HepG2 (cell line): Measurements from ENCODE around the gene FJX1. TPM values are rescaled to one million over a fixed set of nuclear protein-coding genes. Genes with fewer than 3 reads are reported as not detected.

Experiments used
- ATAC-seq: fragments of 200-7000 bp; cut with Tn5 transposase; 3 replicates; pipeline ENCODE4 v1.9.1; 2020; ENCODE audit warnings: mild to moderate bottlenecking, moderate library complexity
- BruUV-seq: library from RNA; stranded (reverse); fragments of 400-500 nt; replicated peaks from 2 replicates; lab custom pipeline; 2021; lab: Mats Ljungman, UMichigan
- CTCF ChIA-PET: fragments of 300-600 bp; formaldehyde crosslinking; extraction: SDS; loops from one replicate; lab custom pipeline; 2021; ENCODE audit warnings: low total read pairs, inconsistent platforms, low intra/inter-chr PET ratio; lab: Yijun Ruan, JAX
- POLR2A ChIA-PET: fragments of 350-600 bp; sonication (Branson Sonifier 250); formaldehyde crosslinking; loops from one replicate; lab custom pipeline; 2020; ENCODE audit warnings: antibody characterized with exemption, inconsistent platforms; lab: Yijun Ruan, JAX
- DNase-seq: peaks from one replicate; pipeline ENCODE4 v3.0.0-alpha.2; 2015; ENCODE audit warnings: low spot score
- FAIRE-seq: peaks from 3 replicates; lab custom pipeline; 2011; peaks lifted over from hg19 to GRCh38; lab: Jason Lieb, UNC
- H2AFZ ChIP-seq: one replicate; pipeline ENCODE4 v1.6.1; 2011; ENCODE audit warnings: low read length, inconsistent platforms
- H3K27ac ChIP-seq: fragments of 300-600 bp; 3 replicates; pipeline ENCODE4 v1.8.0; 2011; ENCODE audit warnings: mixed run types, mild to moderate bottlenecking, mixed read lengths, low read length, inconsistent platforms; ENCODE audit not compliant: insufficient read depth; ENCODE audit errors: extremely low read length
- H3K27me3 ChIP-seq, 2 experiments: fragments of 200-600 bp in 1 of 2; 2 replicates in 1 of 2; 3 replicates in 1 of 2; pipeline versions ENCODE4 v1.6.0 to v1.8.0; 2011; ENCODE audit warnings: low read length in 2 of 2, mild to moderate bottlenecking in 2 of 2, moderate library complexity in 2 of 2, inconsistent platforms in 1 of 2; ENCODE audit not compliant: insufficient read depth in 2 of 2, control insufficient read depth in 1 of 2
- H3K36me3 ChIP-seq, 2 experiments: fragments of 200-600 bp in 1 of 2; replicated peaks in 1 of 2; 2 replicates in 1 of 2; 3 replicates in 1 of 2; pipeline versions ENCODE4 v1.5.1 to v1.8.0; 2011; ENCODE audit warnings: low read length in 2 of 2, inconsistent platforms in 1 of 2; ENCODE audit not compliant: insufficient read depth in 2 of 2, control insufficient read depth in 1 of 2
- H3K4me1 ChIP-seq: 2 replicates; pipeline ENCODE4 v1.5.1; 2012; ENCODE audit warnings: low read length, inconsistent platforms; ENCODE audit not compliant: insufficient read depth
- H3K4me2 ChIP-seq: 2 replicates; pipeline ENCODE4 v1.6.0; 2011; ENCODE audit warnings: low read depth, low read length, inconsistent platforms
- H3K4me3 ChIP-seq, 3 experiments: fragments of 200-600 bp in 1 of 3; sonication (generic), shearing (Covaris generic) in 1 of 3; replicated peaks in 1 of 3; 2 replicates each; pipeline ENCODE4 v1.5.1; 2011 to 2016; ENCODE audit warnings: low read length in 3 of 3, inconsistent platforms in 2 of 3, low read depth in 2 of 3, mild to moderate bottlenecking in 2 of 3, control low read depth in 1 of 3, mixed read lengths in 1 of 3; ENCODE audit not compliant: insufficient read depth in 1 of 3
- H3K79me2 ChIP-seq: one replicate; pipeline ENCODE4 v1.6.1; 2011; ENCODE audit warnings: low read length, inconsistent platforms; ENCODE audit not compliant: insufficient read depth
- H3K9ac ChIP-seq: 2 replicates; pipeline ENCODE4 v1.6.0; 2011; ENCODE audit warnings: mild to moderate bottlenecking, low read depth, low read length, inconsistent platforms; ENCODE audit not compliant: insufficient read depth
- H3K9me3 ChIP-seq: 2 replicates; pipeline ENCODE4 v1.5.1; 2012; ENCODE audit warnings: mild to moderate bottlenecking, low read length
- H4K20me1 ChIP-seq: 2 replicates; pipeline ENCODE4 v1.6.0; 2011; ENCODE audit warnings: inconsistent platforms, mild to moderate bottlenecking, low read length, moderate library complexity; ENCODE audit not compliant: insufficient read depth
- AHR ChIP-seq: IDR thresholded peaks from 2 replicates; pipeline ENCODE4 v1.6.1; 2018; ENCODE audit warnings: missing genetic modification reagents, missing compliant biosample characterization
- ELF1 ChIP-seq: sonication (generic); formaldehyde crosslinking; IDR thresholded peaks from 2 replicates; pipeline ENCODE4 v1.4.0; 2020; ENCODE audit warnings: missing genetic modification reagents
- HNRNPH1 ChIP-seq: fragments of 200-400 bp; formaldehyde crosslinking; optimal IDR thresholded peaks from 2 replicates; pipeline ENCODE3; 2017; ENCODE audit warnings: mild to moderate bottlenecking, low read depth, low read length
- HNRNPL ChIP-seq: fragments of 200-400 bp; formaldehyde crosslinking; IDR thresholded peaks from 2 replicates; pipeline ENCODE4 v1.6.1; 2017; ENCODE audit warnings: mild to moderate bottlenecking, low read depth, low read length
- JUN ChIP-seq: sonication (generic); formaldehyde crosslinking; IDR thresholded peaks from 2 replicates; pipeline ENCODE4 v1.4.0; 2020; ENCODE audit warnings: mild to moderate bottlenecking, missing genetic modification reagents
- KDM1A ChIP-seq: IDR thresholded peaks from 2 replicates; pipeline ENCODE4 v1.6.1; 2016; ENCODE audit warnings: missing compliant biosample characterization
- NFE2 ChIP-seq: sonication (generic); formaldehyde crosslinking; IDR thresholded peaks from 2 replicates; pipeline ENCODE4 v1.4.0; 2020; ENCODE audit warnings: missing genetic modification reagents
- STAG1 ChIP-seq: sonication (generic); formaldehyde crosslinking; IDR thresholded peaks from 2 replicates; pipeline ENCODE4 v1.4.0; 2020; ENCODE audit warnings: missing genetic modification reagents
- ZKSCAN1 ChIP-seq: fragments of 150-350 bp; IDR thresholded peaks from 2 replicates; pipeline ENCODE4 v1.6.1; 2014; ENCODE audit warnings: low read length
- ZNF530 ChIP-seq: sonication (generic); formaldehyde crosslinking; IDR thresholded peaks from 2 replicates; pipeline ENCODE4 v1.5.0; 2020; ENCODE audit warnings: low read depth, mild to moderate bottlenecking, missing genetic modification reagents
- ZNF780A ChIP-seq: sonication (generic); formaldehyde crosslinking; IDR thresholded peaks from 2 replicates; pipeline ENCODE4 v1.8.0; 2022; ENCODE audit warnings: mild to moderate bottlenecking, missing genetic modification reagents, moderate library complexity
- WGBS: methylation state at CpG from one replicate; pipeline ENCODE4 v1.1.6; 2017; ENCODE audit warnings: low lambda C conversion rate; 5-methylcytosine and 5-hydroxymethylcytosine counted together
- in situ Hi-C: cut with HindIII; loops from 2 replicates; pipeline ENCODE4 v1.10.0; 2017; ENCODE audit warnings: low pct_unique_long_range_greater_than_20kb; ENCODE audit not compliant: extremely low pct_ligation_motif_present
- intact Hi-C: fragments of 100-400 bp; cut with micrococcal nuclease; formaldehyde crosslinking; loops from one replicate; pipeline ENCODE4 v1.10.0; 2022; ENCODE audit not compliant: unreplicated experiment
- polyA plus RNA-seq, 8 experiments: library from polyadenylated mRNA; depleted of rRNA in 3 of 8; stranded (reverse) in 7 of 8; unstranded in 1 of 8; fragments of >200 nt; fragmentation: Illumina TruSeq in 4 of 8; extraction: Trizol in 4 of 8; gene quantifications; 2 replicates each; pipeline versions ENCODE4 v1.2.1 to v1.2.3, GENCODE V29; 2011 to 2016; ENCODE audit warnings: low read depth in 4 of 8, missing spikeins in 1 of 8, mixed read lengths in 1 of 8; ENCODE audit not compliant: insufficient read depth in 1 of 8
- total RNA-seq, 5 experiments: library from RNA; depleted of rRNA; stranded (reverse); fragments of >200 nt; fragmentation: Illumina TruSeq; extraction: Trizol; gene quantifications; 2 replicates each; pipeline ENCODE4 v1.2.3, GENCODE V29; 2016; ENCODE audit warnings: low read depth in 1 of 5
- TF ChIP-seq, protein P1 (sequence below): sonication (generic); formaldehyde crosslinking; conservative IDR thresholded peaks from 2 replicates; pipeline ENCODE4 v1.4.0; 2020; ENCODE audit warnings: missing genetic modification reagents
- TF ChIP-seq, protein P2 (sequence below): sonication (generic); formaldehyde crosslinking; IDR thresholded peaks from 2 replicates; pipeline ENCODE4 v1.4.0; 2020; ENCODE audit warnings: missing genetic modification reagents
- TF ChIP-seq, protein P3 (sequence below): sonication (generic); formaldehyde crosslinking; IDR thresholded peaks from 2 replicates; pipeline ENCODE4 v1.5.0; 2020; ENCODE audit warnings: missing genetic modification reagents, mild to moderate bottlenecking, borderline replicate concordance
- TF ChIP-seq, protein P4 (sequence below): sonication (generic); formaldehyde crosslinking; IDR thresholded peaks from 2 replicates; pipeline ENCODE4 v1.5.1; 2020; ENCODE audit warnings: mild to moderate bottlenecking, moderate library complexity, missing genetic modification reagents
- TF ChIP-seq, protein P5 (sequence below): sonication (generic); formaldehyde crosslinking; IDR thresholded peaks from 2 replicates; pipeline ENCODE4 v1.4.0; 2020; ENCODE audit warnings: missing genetic modification reagents
- TF ChIP-seq, protein P6 (sequence below): conservative IDR thresholded peaks from 2 replicates; pipeline ENCODE4 v1.6.1; 2018; ENCODE audit warnings: missing genetic modification reagents

Gene FJX1
- total and polyA plus RNA-seq, 2 of the 13 experiments (the other 11 are each of a cell fraction or from before 2014, with no cell fraction given), result 0.40 to 0.82 TPM

DNA sequence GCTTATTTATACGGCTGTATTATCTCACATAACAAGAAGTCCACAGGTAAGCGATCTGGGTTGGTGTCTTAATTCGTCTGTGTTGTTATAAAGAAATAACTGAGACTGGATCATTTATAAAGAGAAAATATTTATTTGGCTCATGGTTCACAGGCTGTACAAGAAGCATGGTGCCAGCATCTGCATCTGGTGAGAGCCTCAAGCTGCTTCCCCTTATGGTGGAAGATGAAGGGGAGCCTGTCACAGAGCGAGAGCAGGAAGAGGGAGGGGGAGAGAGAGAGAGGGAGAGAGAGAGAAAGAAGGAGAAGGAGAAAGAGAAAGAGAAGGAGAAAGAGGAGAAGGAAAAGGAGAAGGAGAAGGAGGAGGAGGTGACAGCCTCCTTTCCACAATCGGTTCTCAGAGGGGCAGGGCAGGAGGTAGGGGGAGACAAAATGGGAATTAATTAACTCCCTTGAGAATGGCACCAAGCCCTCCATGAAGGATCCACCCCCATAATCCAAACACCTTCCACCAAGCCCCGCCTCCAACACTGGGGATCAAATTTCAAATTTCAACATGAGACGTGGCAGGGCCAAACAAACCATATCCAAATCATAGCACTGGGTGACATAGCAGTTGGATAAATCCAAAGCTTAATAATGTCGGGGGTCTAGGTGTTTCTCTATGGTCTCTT lies 29.3 kb downstream of the FJX1 start (continued):
- TF ChIP-seq ZKSCAN1 (no peak), ZNF530 (CRISPR knock-in tag) (no peak), HNRNPL (no peak)
- TF ChIP-seq, protein P1, sequence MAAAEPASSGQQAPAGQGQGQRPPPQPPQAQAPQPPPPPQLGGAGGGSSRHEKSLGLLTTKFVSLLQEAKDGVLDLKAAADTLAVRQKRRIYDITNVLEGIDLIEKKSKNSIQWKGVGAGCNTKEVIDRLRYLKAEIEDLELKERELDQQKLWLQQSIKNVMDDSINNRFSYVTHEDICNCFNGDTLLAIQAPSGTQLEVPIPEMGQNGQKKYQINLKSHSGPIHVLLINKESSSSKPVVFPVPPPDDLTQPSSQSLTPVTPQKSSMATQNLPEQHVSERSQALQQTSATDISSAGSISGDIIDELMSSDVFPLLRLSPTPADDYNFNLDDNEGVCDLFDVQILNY, result no peak
- TF ChIP-seq, protein P2, sequence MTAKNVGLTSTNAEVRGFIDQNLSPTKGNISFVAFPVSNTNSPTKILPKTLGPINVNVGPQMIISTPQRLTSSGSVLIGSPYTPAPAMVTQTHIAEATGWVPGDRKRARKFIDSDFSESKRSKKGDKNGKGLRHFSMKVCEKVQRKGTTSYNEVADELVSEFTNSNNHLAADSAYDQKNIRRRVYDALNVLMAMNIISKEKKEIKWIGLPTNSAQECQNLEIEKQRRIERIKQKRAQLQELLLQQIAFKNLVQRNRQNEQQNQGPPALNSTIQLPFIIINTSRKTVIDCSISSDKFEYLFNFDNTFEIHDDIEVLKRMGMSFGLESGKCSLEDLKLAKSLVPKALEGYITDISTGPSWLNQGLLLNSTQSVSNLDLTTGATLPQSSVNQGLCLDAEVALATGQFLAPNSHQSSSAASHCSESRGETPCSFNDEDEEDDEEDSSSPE, result no peak
- TF ChIP-seq, protein P3, sequence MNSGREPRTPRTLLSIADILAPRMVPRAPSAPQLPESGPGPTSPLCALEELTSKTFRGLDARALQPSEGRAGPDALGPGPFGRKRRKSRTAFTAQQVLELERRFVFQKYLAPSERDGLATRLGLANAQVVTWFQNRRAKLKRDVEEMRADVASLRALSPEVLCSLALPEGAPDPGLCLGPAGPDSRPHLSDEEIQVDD, result no peak
- TF ChIP-seq, protein P4, sequence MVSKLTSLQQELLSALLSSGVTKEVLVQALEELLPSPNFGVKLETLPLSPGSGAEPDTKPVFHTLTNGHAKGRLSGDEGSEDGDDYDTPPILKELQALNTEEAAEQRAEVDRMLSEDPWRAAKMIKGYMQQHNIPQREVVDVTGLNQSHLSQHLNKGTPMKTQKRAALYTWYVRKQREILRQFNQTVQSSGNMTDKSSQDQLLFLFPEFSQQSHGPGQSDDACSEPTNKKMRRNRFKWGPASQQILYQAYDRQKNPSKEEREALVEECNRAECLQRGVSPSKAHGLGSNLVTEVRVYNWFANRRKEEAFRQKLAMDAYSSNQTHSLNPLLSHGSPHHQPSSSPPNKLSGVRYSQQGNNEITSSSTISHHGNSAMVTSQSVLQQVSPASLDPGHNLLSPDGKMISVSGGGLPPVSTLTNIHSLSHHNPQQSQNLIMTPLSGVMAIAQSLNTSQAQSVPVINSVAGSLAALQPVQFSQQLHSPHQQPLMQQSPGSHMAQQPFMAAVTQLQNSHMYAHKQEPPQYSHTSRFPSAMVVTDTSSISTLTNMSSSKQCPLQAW (CRISPR knock-in tag), result no peak

DNA sequence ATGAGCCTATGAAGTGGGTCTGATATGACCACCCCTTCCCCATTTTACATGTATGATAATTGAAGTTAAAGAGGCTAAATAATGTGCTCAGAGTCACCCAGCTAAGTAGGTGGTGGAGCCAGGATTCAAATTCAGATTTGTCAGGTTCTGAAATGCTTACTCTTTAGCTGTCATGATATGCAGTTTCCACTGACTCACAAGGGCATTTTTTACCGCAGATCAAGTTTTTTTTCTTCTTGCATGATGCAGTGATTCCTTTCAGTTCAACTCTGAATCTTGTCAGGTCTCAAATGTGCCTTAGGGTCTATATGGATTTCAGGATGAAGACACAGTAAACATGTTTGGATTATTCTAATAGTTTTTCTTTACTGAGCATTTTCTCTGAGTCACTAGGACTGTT lies 31.7 kb downstream of the FJX1 start:
- Histone ChIP-seq H4K20me1 (no peaks in the 10 kb centered on the region), H3K4me3 (no peak overlapping the region), H3K4me2 (no peak overlapping the region), H3K9me3 (no peaks in the 10 kb centered on the region), H3K27ac (no peak overlapping the region), H3K4me1 (no peaks in the 10 kb centered on the region), H3K9ac (no peak overlapping the region), H3K36me3 (no peaks in the 10 kb centered on the region), H3K27me3 (peaks cover 0 to 30% of the 10 kb centered on the region in 2 experiments; a peak in 3 of 5 replicates), H3K79me2 (no peaks in the 10 kb centered on the region), H2AFZ (no peak overlapping the region)
- 0% methylated on average over 1 of the region's 1 CpG for WGBS
- intact Hi-C loops (no loop called here), in situ Hi-C loops (no loop called here)
- FAIRE-seq (no peak), ATAC-seq (no peak), DNase-seq (no peak)
- no TSS peak for BruUV-seq
- ChIA-PET CTCF (no interaction called here), POLR2A (no interaction called here)
- TF ChIP-seq ZNF780A (CRISPR knock-in tag) (no peak), HNRNPH1 (no peak), KDM1A (CRISPR knock-in tag) (no peak), NFE2 (CRISPR knock-in tag) (no peak), ELF1 (no peak), STAG1 (CRISPR knock-in tag) (no peak), JUN (CRISPR knock-in tag) (no peak), AHR (CRISPR knock-in tag) (no peak)
- TF ChIP-seq, protein P5, sequence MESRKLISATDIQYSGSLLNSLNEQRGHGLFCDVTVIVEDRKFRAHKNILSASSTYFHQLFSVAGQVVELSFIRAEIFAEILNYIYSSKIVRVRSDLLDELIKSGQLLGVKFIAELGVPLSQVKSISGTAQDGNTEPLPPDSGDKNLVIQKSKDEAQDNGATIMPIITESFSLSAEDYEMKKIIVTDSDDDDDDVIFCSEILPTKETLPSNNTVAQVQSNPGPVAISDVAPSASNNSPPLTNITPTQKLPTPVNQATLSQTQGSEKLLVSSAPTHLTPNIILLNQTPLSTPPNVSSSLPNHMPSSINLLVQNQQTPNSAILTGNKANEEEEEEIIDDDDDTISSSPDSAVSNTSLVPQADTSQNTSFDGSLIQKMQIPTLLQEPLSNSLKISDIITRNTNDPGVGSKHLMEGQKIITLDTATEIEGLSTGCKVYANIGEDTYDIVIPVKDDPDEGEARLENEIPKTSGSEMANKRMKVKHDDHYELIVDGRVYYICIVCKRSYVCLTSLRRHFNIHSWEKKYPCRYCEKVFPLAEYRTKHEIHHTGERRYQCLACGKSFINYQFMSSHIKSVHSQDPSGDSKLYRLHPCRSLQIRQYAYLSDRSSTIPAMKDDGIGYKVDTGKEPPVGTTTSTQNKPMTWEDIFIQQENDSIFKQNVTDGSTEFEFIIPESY, result no peak
- TF ChIP-seq, protein P6, sequence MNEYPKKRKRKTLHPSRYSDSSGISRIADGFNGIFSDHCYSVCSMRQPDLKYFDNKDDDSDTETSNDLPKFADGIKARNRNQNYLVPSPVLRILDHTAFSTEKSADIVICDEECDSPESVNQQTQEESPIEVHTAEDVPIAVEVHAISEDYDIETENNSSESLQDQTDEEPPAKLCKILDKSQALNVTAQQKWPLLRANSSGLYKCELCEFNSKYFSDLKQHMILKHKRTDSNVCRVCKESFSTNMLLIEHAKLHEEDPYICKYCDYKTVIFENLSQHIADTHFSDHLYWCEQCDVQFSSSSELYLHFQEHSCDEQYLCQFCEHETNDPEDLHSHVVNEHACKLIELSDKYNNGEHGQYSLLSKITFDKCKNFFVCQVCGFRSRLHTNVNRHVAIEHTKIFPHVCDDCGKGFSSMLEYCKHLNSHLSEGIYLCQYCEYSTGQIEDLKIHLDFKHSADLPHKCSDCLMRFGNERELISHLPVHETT (CRISPR knock-in tag), result no peak
